Liver (tissue), 2 donors: Measurements from ENCODE around the gene CGB5.
"Not testable (repeated sequence)": the region's sequence is repeated elsewhere in the genome, so short reads cannot be mapped to it uniquely, and the experiment has no call there.

Experiments
- CTCF ChIP-seq: fragments of 150-350 bp; IDR thresholded peaks from 2 replicates; pipeline ENCODE4 v1.5.1; 2017; ENCODE audit warnings: improper control_type of control experiment, low read depth, low read length; ENCODE audit not compliant: missing input control
- YY1 ChIP-seq: IDR thresholded peaks from 2 replicates; pipeline ENCODE4 v1.6.1; 2016; ENCODE audit warnings: antibody characterized with exemption, mild to moderate bottlenecking
- donor health status: healthy.

GRCh38 chr19:49038111-49038510 is 5.5 kb upstream of the CGB5 start:
- not testable (repeated sequence) for TF ChIP-seq CTCF, YY1
